ENCODE measurements around the gene DGKH. TPM values are rescaled to one million over a fixed set of nuclear protein-coding genes. Genes with fewer than 3 reads are reported as not detected.

Gene DGKH
- total RNA-seq, 2 experiments from 2014 or later: 17.3 to 18.2 TPM

GRCh38 chr13:42047561-42048341 lies 697 bp upstream of the DGKH start:
- Mint-ChIP-seq H3K9me3 (no peaks in the 10 kb centered on the region), H3K27ac (peak overlapping the region; percentile 86), H3K4me3 (peak overlapping the region; percentile 85), H3K4me1 (peaks cover 35% of the 10 kb centered on the region), H3K27me3 (peaks cover 2% of the 10 kb centered on the region), H3K36me3 (ENCODE audit: low read depth) (peaks cover 13% of the 10 kb centered on the region)
- CTCF ChIA-PET: interaction anchor here (0.7 to 1.5 kb wide), 4 partner anchors 9 to 67 kb away, joined by 3 to 4 read pairs (median 3); no protein-coding TSS in a partner anchor
- peak; percentile 32 for DNase-seq
- POLR2A ChIA-PET: interaction anchor here (0.6 to 0.9 kb wide), 2 partner anchors 91 to 106 kb away, joined by 3 read pairs; no protein-coding TSS in a partner anchor

DNA sequence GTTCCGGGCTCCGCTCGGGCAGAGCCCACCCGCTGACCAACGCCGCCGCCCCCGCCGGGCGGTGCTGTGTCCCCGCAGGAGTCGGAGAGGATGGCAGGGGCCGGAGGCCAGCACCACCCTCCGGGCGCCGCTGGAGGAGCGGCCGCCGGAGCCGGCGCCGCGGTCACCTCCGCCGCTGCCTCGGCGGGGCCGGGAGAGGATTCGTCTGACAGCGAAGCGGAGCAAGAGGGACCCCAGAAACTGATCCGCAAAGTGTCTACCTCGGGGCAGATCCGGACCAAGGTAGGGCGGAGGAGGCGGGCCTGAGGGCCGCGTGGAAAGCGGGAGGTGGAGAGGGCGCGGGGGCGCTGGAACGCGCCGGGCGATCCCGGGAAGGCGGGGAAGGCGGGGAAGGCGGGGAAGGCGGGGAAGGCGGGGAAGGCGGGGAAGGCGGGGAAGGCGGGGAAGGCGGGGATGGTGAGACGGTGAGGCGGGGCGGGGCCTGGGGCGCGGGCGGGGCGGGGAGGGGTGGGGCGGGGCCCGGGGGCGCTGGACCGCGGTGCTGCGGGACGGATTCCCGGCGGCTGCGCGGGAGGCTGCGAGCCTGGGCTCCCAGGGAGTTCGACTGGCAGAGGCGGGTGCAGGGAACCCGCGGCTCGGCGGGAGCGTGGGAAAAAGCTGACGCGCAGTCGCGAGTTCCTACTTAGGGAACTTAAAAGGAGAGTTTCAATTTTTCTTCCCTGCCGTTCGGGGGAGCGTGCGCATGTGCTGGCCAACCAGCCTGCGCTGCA lies 421 bp downstream of the DGKH start:
- Mint-ChIP-seq H3K27me3 (peaks cover 2% of the 10 kb centered on the region), H3K36me3 (ENCODE audit: low read depth) (peaks cover 16% of the 10 kb centered on the region), H3K9me3 (no peaks in the 10 kb centered on the region), H3K27ac (peak overlapping the region; percentile 80), H3K4me3 (peak overlapping the region; percentile 85), H3K4me1 (peaks cover 38% of the 10 kb centered on the region)
- ChIA-PET POLR2A (no interaction called here), CTCF (interaction anchor here (1.4 to 1.5 kb wide), 3 partner anchors 15 to 68 kb away, joined by 3 to 4 read pairs (median 3); no protein-coding TSS in a partner anchor)
- peak; percentile 71 for DNase-seq

- ChIA-PET POLR2A (no interaction called here), CTCF (no interaction called here)
These were observed 986 bp downstream of the DGKH start for GRCh38 chr13:42049454-42049813.

GRCh38 chr13:42054798-42055499 lies 6.5 kb downstream of the DGKH start:
- peaks cover 37% of the 10 kb centered on the region for H3K4me1 Mint-ChIP-seq
- no peak for DNase-seq
- peaks cover 8% of the 10 kb centered on the region for H3K9me3 Mint-ChIP-seq
- CTCF ChIA-PET: interaction anchor here (0.6 to 1.3 kb wide), 2 partner anchors 10 to 469 kb away, joined by 3 to 4 read pairs; no protein-coding TSS in a partner anchor
- no peak overlapping the region for H3K4me3 Mint-ChIP-seq
- no peak overlapping the region for H3K27ac Mint-ChIP-seq
- POLR2A ChIA-PET: no interaction called here
- no peaks in the 10 kb centered on the region for H3K27me3 Mint-ChIP-seq
- H3K36me3 Mint-ChIP-seq (ENCODE audit: low read depth): peaks cover 30% of the 10 kb centered on the region

More at GRCh38 chr13:42049454-42049813, 986 bp downstream of the DGKH start:
- peak overlapping the region; percentile 36 for H3K27ac Mint-ChIP-seq
- H3K4me3 Mint-ChIP-seq: peak overlapping the region; percentile 85
- DNase-seq: no peak
- H3K4me1 Mint-ChIP-seq: peaks cover 43% of the 10 kb centered on the region
- no peaks in the 10 kb centered on the region for H3K9me3 Mint-ChIP-seq
- peaks cover 2% of the 10 kb centered on the region for H3K27me3 Mint-ChIP-seq
- peaks cover 16% of the 10 kb centered on the region for H3K36me3 Mint-ChIP-seq (ENCODE audit: low read depth)

DNA sequence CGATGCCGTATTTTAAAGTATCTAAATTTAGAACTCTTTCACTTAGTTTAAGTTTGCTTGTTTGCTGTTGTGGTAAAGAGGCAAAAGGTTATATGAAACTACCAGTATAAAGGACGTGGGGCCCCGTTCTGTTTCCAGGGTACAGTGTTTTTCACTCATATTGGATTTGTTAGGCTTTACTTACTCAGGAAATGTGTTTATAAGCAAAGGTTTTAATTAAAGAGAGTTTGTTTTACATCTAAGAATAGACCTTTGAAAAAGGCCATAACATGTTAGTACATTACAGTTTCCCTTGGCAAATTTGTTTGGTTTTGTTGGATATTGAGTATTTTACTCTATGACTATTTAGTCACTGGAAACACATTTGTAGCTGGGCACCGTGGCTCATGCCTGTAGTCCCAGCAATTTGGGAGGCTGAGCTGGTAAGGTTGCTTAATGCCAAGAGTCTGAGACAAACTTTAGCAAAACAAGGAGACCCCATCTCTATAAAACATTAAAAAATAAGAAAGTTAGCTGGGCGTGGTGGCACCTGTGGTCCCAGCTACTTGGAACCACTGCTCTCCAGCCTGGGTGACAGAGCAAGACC lies 7.1 kb downstream of the DGKH start:
- ChIA-PET POLR2A (no interaction called here), CTCF (interaction anchor here (0.6 to 1.3 kb wide), 4 partner anchors 10 to 968 kb away, joined by 3 read pairs; no protein-coding TSS in a partner anchor)
- Mint-ChIP-seq H3K36me3 (ENCODE audit: low read depth) (peaks cover 34% of the 10 kb centered on the region), H3K27ac (no peak overlapping the region), H3K27me3 (no peaks in the 10 kb centered on the region), H3K4me1 (peaks cover 32% of the 10 kb centered on the region), H3K4me3 (no peak overlapping the region), H3K9me3 (peaks cover 8% of the 10 kb centered on the region)
- no peak for DNase-seq

- CTCF ChIA-PET: interaction anchor here (0.5 to 1.3 kb wide), 7 partner anchors 8 to 1803 kb away, joined by 3 to 4 read pairs (median 3); no protein-coding TSS in a partner anchor
- Mint-ChIP-seq H3K27ac (no peak overlapping the region), H3K4me1 (peaks cover 30% of the 10 kb centered on the region), H3K36me3 (ENCODE audit: low read depth) (peaks cover 35% of the 10 kb centered on the region), H3K4me3 (no peak overlapping the region), H3K9me3 (peaks cover 8% of the 10 kb centered on the region), H3K27me3 (no peaks in the 10 kb centered on the region)
- POLR2A ChIA-PET: no interaction called here
- no peak for DNase-seq
These were observed 7.7 kb downstream of the DGKH start for GRCh38 chr13:42056146-42056545.

GRCh38 chr13:42056583-42056982 lies 8.1 kb downstream of the DGKH start:
- DNase-seq: no peak
- Mint-ChIP-seq H3K4me1 (peaks cover 27% of the 10 kb centered on the region), H3K4me3 (no peak overlapping the region), H3K9me3 (peaks cover 8% of the 10 kb centered on the region), H3K27me3 (no peaks in the 10 kb centered on the region), H3K27ac (no peak overlapping the region), H3K36me3 (ENCODE audit: low read depth) (peaks cover 35% of the 10 kb centered on the region)
- POLR2A ChIA-PET: no interaction called here
- CTCF ChIA-PET: interaction anchor here (0.5 to 1.3 kb wide), 4 partner anchors 9 to 1804 kb away, joined by 3 to 4 read pairs (median 3); no protein-coding TSS in a partner anchor

GRCh38 chr13:42057918-42058530 lies 9.6 kb downstream of the DGKH start:
- Mint-ChIP-seq H3K36me3 (ENCODE audit: low read depth) (peaks cover 26% of the 10 kb centered on the region), H3K4me1 (peaks cover 17% of the 10 kb centered on the region), H3K4me3 (no peak overlapping the region), H3K27me3 (no peaks in the 10 kb centered on the region), H3K9me3 (peaks cover 8% of the 10 kb centered on the region), H3K27ac (no peak overlapping the region)
- CTCF ChIA-PET: no interaction called here
- POLR2A ChIA-PET: no interaction called here
- no peak for DNase-seq

DNA sequence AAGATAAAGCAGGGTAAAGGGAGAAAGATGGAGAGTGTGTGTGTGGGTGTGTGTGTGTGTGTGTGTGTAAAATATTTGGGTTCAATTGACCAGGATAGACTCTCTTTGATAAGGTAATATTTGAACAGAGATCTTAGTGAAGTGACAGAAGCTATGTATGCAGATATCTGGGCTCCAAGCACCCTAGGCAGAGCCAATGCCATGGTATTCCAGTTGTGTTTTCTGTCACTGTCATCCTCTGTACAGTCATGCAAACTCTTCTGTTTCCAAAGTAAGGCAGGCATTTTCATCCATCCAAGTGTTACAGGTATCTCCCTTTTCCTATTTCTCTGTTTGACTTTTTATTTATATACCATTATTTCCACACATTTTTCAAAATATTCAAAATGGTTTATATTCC lies 13.5 kb downstream of the DGKH start:
- H3K9me3 Mint-ChIP-seq: peaks cover 8% of the 10 kb centered on the region
- peaks cover 2% of the 10 kb centered on the region for H3K4me1 Mint-ChIP-seq
- H3K27ac Mint-ChIP-seq: no peak overlapping the region
- ChIA-PET POLR2A (no interaction called here), CTCF (no interaction called here)
- no peak for DNase-seq
- H3K4me3 Mint-ChIP-seq: no peak overlapping the region
- peaks cover 30% of the 10 kb centered on the region for H3K36me3 Mint-ChIP-seq (ENCODE audit: low read depth)
- no peaks in the 10 kb centered on the region for H3K27me3 Mint-ChIP-seq

- Mint-ChIP-seq H3K36me3 (ENCODE audit: low read depth) (peaks cover 24% of the 10 kb centered on the region), H3K9me3 (peaks cover 8% of the 10 kb centered on the region), H3K4me3 (no peak overlapping the region), H3K27me3 (no peaks in the 10 kb centered on the region), H3K4me1 (peaks cover 2% of the 10 kb centered on the region), H3K27ac (no peak overlapping the region)
- no peak for DNase-seq
- ChIA-PET POLR2A (interaction anchor here (0.6 kb wide), 1 partner anchor 203 kb away, joined by 5 read pairs; no protein-coding TSS in a partner anchor), CTCF (interaction anchor here (0.6 to 1.4 kb wide), 3 partner anchors 15 to 1933 kb away, joined by 3 to 4 read pairs (median 3); partner anchors contain the start of gene DGKH)
These were observed 14.7 kb downstream of the DGKH start for GRCh38 chr13:42063105-42063504.

GRCh38 chr13:42064259-42064658 lies 15.8 kb downstream of the DGKH start:
- DNase-seq: no peak
- H3K4me3 Mint-ChIP-seq: no peak overlapping the region
- ChIA-PET CTCF (interaction anchor here (1.4 kb wide), 1 partner anchor 16 kb away, joined by 3 read pairs; the partner anchor contains the start of gene DGKH), POLR2A (no interaction called here)
- no peaks in the 10 kb centered on the region for H3K27me3 Mint-ChIP-seq
- peaks cover 2% of the 10 kb centered on the region for H3K4me1 Mint-ChIP-seq
- H3K9me3 Mint-ChIP-seq: peaks cover 2% of the 10 kb centered on the region
- H3K27ac Mint-ChIP-seq: no peak overlapping the region
- H3K36me3 Mint-ChIP-seq (ENCODE audit: low read depth): peaks cover 20% of the 10 kb centered on the region

DNA sequence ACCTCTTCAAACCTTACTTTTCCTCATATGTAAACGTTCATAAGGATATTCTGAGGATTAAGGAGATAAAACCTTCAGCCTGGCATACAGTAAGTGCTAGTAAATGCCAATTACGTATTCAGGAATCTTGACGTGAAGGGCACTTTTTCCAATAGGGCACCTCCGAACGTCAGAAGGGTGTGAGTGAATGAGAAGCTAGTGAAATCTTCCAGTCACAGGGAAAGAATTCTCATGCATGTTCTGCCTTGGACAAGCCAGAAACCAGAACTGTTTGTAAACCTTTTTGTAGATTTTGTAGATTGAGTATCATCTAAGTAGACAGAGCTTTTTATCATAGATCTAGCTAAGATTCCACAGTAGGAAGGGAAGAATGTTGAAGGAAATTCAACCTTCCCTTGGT lies 16.5 kb downstream of the DGKH start:
- Mint-ChIP-seq H3K9me3 (peaks cover 4% of the 10 kb centered on the region), H3K4me3 (no peak overlapping the region), H3K27me3 (no peaks in the 10 kb centered on the region), H3K27ac (no peak overlapping the region), H3K36me3 (ENCODE audit: low read depth) (peaks cover 24% of the 10 kb centered on the region), H3K4me1 (peaks cover 6% of the 10 kb centered on the region)
- DNase-seq: no peak
- ChIA-PET CTCF (interaction anchor here (0.9 kb wide), 1 partner anchor 46 kb away, joined by 3 read pairs; no protein-coding TSS in a partner anchor), POLR2A (no interaction called here)

Measured in activated CD4-positive, alpha-beta T cell treated with anti-CD3 and anti-CD28 coated beads, Interleukin-2, amount 10 ng/mL, durations not matched to agents 7 days and 5 days (primary cell).